HuH-7.5 (cell line): ENCODE measurements around the gene CYB561D2.
A peak's percentile ranks its signal among the peaks of the same experiment; 100 is the strongest.
"Not testable (repeated sequence)": the region's sequence is repeated elsewhere in the genome, so short reads cannot be mapped to it uniquely, and the experiment has no call there.

Experiments
- DNase-seq: peaks from one replicate; pipeline ENCODE4 v3.0.0; 2011; ENCODE audit warnings: low spot score

The CYB561D2 gene

DNA sequence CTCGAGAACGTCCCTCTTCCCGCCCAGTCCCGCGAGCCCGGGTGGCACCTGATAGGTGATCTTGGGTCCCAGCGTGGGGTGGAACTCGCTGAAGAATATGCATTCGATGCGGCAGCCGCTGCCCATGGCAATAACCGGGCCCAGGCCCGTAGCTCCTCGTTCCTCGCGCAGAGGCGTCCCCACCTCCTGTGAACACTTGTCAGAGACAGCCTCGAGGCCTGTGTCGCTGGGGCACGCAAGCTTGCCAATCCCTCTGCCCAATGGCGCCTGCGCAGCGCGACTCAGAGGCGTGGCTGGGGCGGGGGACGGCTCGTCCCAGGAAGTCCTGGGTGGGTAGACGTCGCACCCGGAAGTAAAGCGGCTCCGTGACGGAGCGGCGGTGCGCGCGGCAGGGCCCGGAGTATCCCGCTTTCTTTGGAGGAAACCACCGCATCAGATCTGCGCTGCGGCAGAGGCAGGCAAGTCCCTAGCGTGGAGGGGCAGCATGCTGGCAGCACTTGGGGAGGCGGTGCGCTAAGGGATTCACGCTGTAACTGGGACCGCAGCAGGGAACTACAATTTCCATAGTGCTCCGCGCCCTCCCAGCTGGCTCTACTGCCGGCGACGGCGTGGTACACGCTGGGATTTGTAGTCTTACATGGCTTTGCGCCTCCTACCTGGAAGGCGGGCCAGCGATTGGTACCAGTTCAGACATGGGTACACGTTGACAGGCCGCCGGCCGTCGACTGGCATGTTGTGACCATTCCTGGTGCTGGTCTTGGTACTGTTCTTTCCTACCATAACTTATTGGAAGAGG is at the start of gene CYB561D2, which contains the start of gene NPRL2:
Gene CYB561D2, plus strand, starts transcription at position 336 of the 796 bp plus-strand sequence. CDS start 572 bp downstream, outside the sequence.
Gene NPRL2, minus strand, starts transcription at position 249 of the 796 bp plus-strand sequence. Its CDS starts 123 bp downstream, at position 126.
- DNase-seq: peak; percentile 99

- DNase-seq: no peak
These were observed 48.3 kb upstream of the CYB561D2 start for GRCh38 chr3:50302095-50303012.

DNA sequence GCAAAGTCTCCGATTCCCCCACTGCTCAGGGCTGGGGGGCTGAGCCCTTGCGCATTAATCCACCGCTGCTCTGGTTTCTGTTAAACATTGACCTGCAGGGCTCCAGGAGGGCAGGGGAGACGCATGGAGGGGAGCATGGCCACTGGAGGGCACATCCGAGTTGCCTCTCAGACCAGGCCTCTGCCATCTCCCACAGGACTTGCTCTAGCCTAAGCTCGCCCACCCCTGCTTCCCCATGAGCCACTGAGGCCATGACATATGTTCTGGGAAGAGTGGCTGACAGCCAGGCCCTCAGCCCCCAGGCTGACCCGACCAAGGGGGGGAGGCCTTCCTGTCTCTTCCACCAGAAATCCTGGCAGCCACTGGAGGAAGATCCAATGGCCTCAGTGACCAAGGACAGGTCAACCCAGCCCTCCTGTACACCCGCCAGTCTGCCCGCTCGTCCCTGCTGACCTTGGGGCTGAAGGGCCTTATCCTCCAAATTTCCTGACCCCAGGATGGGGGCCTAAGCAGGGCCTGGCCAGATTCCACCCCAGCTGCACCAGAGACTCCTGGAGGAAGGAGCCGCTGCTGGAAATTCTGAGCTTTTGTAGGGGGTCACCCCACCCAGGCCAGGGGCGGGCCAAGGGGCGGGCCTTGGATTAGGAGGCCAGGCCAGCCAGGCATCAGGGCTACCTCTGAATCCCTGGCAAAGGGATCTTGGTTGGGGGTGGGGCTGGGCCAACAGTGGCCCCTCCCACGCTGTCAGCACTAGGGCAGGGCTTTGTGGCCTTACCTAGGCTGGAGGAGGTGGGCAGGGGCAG is 47.4 kb upstream of the CYB561D2 start, which contains the start of gene HYAL1:
Gene HYAL1, minus strand, starts transcription at position 562 of the 803 bp plus-strand sequence. CDS start 618 bp downstream, outside the sequence.
- DNase-seq: no peak

- no peak for DNase-seq
These were observed 46.1 kb upstream of the CYB561D2 start for GRCh38 chr3:50304601-50305000.

GRCh38 chr3:50312041-50312440 is 38.6 kb upstream of the CYB561D2 start:
- not testable (repeated sequence) for DNase-seq

GRCh38 chr3:50314342-50314741 is 36.3 kb upstream of the CYB561D2 start:
- no peak for DNase-seq

GRCh38 chr3:50314816-50315215 is 35.8 kb upstream of the CYB561D2 start:
- no peak for DNase-seq

GRCh38 chr3:50316657-50317242 is 33.9 kb upstream of the CYB561D2 start:
- DNase-seq: no peak

GRCh38 chr3:50317300-50317699 is 33.4 kb upstream of the CYB561D2 start:
- DNase-seq: no peak

- DNase-seq: no peak
These were observed 32.5 kb upstream of the CYB561D2 start for GRCh38 chr3:50318163-50318562.

DNA sequence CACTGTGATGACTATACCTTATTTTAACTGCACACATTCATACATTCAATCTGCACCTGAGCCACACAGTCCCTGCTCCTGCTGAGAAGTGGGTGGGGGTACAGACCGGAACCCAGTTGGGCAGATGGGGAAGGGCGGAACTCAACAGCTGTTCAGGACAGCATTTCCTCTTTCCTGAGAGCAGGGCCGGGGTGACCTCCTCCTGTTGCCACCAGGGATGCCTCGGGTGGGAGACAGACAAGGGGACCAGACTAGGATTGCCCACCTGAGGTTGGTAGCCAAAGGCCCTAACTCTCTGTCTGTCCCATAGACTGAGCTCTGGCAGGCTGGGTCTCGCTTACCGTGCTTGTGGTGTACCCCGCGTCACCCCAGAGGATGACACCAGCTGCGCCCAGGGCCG is 32.0 kb upstream of the CYB561D2 start:
- DNase-seq: no peak

- DNase-seq: no peak
These were observed 31.3 kb upstream of the CYB561D2 start for GRCh38 chr3:50319181-50319893.

GRCh38 chr3:50319894-50320625 is 30.6 kb upstream of the CYB561D2 start:
- DNase-seq: no peak

GRCh38 chr3:50320853-50321335 is 29.8 kb upstream of the CYB561D2 start:
- peak; percentile 87 for DNase-seq

GRCh38 chr3:50321336-50322114 is 29.1 kb upstream of the CYB561D2 start:
- peak; percentile 90 for DNase-seq

DNA sequence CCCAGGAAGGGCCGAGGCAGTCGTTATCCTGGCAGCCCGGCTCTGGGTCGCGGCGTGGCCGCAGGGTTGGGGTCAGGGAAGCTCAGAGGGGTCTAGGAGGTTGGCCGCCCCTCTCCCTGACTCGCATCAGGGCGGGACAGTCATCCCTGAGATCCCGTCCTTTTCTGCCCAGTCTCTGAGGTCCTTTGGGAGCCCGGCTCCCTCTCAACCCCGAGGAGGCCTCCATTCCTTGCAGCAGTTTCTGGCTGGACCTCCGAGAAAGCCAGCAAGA is 28.6 kb upstream of the CYB561D2 start:
- no peak for DNase-seq

- DNase-seq: no peak
These were observed 28.1 kb upstream of the CYB561D2 start, which contains the start of gene HYAL2 for GRCh38 chr3:50322386-50323091. HYAL2 (minus strand) TSS chr3:50322745; CDS start chr3:50320489, 2,256 bp downstream.

- no peak for DNase-seq
These were observed 27.5 kb upstream of the CYB561D2 start for GRCh38 chr3:50323092-50323600.
